ENCODE data around the gene GPS2.

- no peak for TF ChIP-seq PRDM2 (tag by site-specific recombination; IDR thresholded peaks at IDR 0.05; ENCODE audit: borderline replicate concordance)
- no peak for TF ChIP-seq CTCF (tag by site-specific recombination; IDR thresholded peaks at IDR 0.05)
Measured at GRCh38 chr17:7363311-7363710, 48.2 kb upstream of the GPS2 start.

All from HEK293 (cell line).